ENCODE measurements around the gene FARP1. TPM values are rescaled to one million over a fixed set of nuclear protein-coding genes. Genes with fewer than 3 reads are reported as not detected.

The FARP1 gene
- total RNA-seq, 1 donor from 2014 or later, result 17.7 TPM

GRCh38 chr13:98393873-98394272 is 251.0 kb downstream of the FARP1 start:
- Histone ChIP-seq H3K27ac (no peak overlapping the region), H3K9me3 (no peaks in the 10 kb centered on the region), H3K27me3 (no peaks in the 10 kb centered on the region), H3K36me3 (peaks cover 0 to 3% of the 10 kb centered on the region in 2 donors), H3K4me3 (no peak overlapping the region), H3K4me1 (peaks cover 2% of the 10 kb centered on the region)
- TF ChIP-seq CTCF (IDR thresholded peaks at IDR 0.05) (no peak), POLR2AphosphoS5 (IDR thresholded peaks at IDR 0.05; ENCODE audit: insufficient read depth in 1 of 2, low read depth in 1 of 2) (no peak), POLR2A (IDR thresholded peaks at IDR 0.05) (no peak)
- intact Hi-C loops (cut with DNase I), result no loop called here
- DNase-seq (ENCODE audit: extremely low spot score in 2 of 2), result no peak

GRCh38 chr13:98394820-98395510 is 252.1 kb downstream of the FARP1 start:
- Histone ChIP-seq H3K4me3 (no peak overlapping the region), H3K9me3 (no peaks in the 10 kb centered on the region), H3K27ac (no peak overlapping the region), H3K4me1 (peaks cover 13% of the 10 kb centered on the region), H3K27me3 (no peaks in the 10 kb centered on the region), H3K36me3 (no peaks in the 10 kb centered on the region)
- TF ChIP-seq CTCF (IDR thresholded peaks at IDR 0.05) (no peak), POLR2A (IDR thresholded peaks at IDR 0.05) (no peak), POLR2AphosphoS5 (IDR thresholded peaks at IDR 0.05; ENCODE audit: insufficient read depth in 1 of 2, low read depth in 1 of 2) (no peak)
- intact Hi-C loops (cut with DNase I), result no loop called here
- no peak for DNase-seq (ENCODE audit: extremely low spot score in 2 of 2)

GRCh38 chr13:98396071-98396710 is 253.3 kb downstream of the FARP1 start:
- H3K27me3 ChIP-seq, result no peaks in the 10 kb centered on the region
- DNase-seq (ENCODE audit: extremely low spot score in 2 of 2), result no peak
- no peaks in the 10 kb centered on the region for H3K36me3 ChIP-seq
- H3K27ac ChIP-seq, result no peak overlapping the region
- H3K4me3 ChIP-seq, result no peak overlapping the region
- H3K9me3 ChIP-seq, result no peaks in the 10 kb centered on the region
- TF ChIP-seq POLR2AphosphoS5 (IDR thresholded peaks at IDR 0.05; ENCODE audit: insufficient read depth in 1 of 2, low read depth in 1 of 2), result no peak
- TF ChIP-seq POLR2A (IDR thresholded peaks at IDR 0.05), result no peak
- no peak for TF ChIP-seq CTCF (IDR thresholded peaks at IDR 0.05)
- peaks cover 16% of the 10 kb centered on the region for H3K4me1 ChIP-seq
- intact Hi-C loops (cut with DNase I), result no loop called here

GRCh38 chr13:98397221-98397620 is 254.3 kb downstream of the FARP1 start:
- intact Hi-C loops (cut with DNase I), result no loop called here

More at GRCh38 chr13:98397221-98397620, 254.3 kb downstream of the FARP1 start:
- Histone ChIP-seq H3K36me3 (no peaks in the 10 kb centered on the region), H3K27me3 (no peaks in the 10 kb centered on the region), H3K4me1 (peaks cover 16% of the 10 kb centered on the region), H3K27ac (no peak overlapping the region), H3K9me3 (no peaks in the 10 kb centered on the region), H3K4me3 (no peak overlapping the region)
- DNase-seq (ENCODE audit: extremely low spot score in 2 of 2), result no peak
- no peak for TF ChIP-seq CTCF (IDR thresholded peaks at IDR 0.05)
- TF ChIP-seq POLR2A (IDR thresholded peaks at IDR 0.05), result no peak
- no peak for TF ChIP-seq POLR2AphosphoS5 (IDR thresholded peaks at IDR 0.05; ENCODE audit: insufficient read depth in 1 of 2, low read depth in 1 of 2)
